ENCODE data around the gene CCDC158.
"Not testable (repeated sequence)": the region's sequence is repeated elsewhere in the genome, so short reads cannot be mapped to it uniquely, and the experiment has no call there.

CCDC158 gene

GRCh38 chr4:76458825-76459224 is 37.9 kb upstream of the CCDC158 start:
- H3K27me3 Mint-ChIP-seq (ENCODE audit: low read depth), result no peaks in the 10 kb centered on the region
- TF ChIP-seq CTCF (IDR thresholded peaks at IDR 0.05; ENCODE audit: unreplicated experiment in 3 of 3), result no peak
- H3K4me1 Mint-ChIP-seq, result peaks cover 14% of the 10 kb centered on the region
- H3K4me3 Mint-ChIP-seq, result no peak overlapping the region
- H3K9me3 Mint-ChIP-seq, result peaks cover 10% of the 10 kb centered on the region
- H3K27ac Mint-ChIP-seq, result peak overlapping the region; percentile 97 to 98 (median 97)
- H3K36me3 Mint-ChIP-seq (ENCODE audit: low read depth), result peaks cover 4% of the 10 kb centered on the region

GRCh38 chr4:76458297-76458696 is 37.4 kb upstream of the CCDC158 start:
- Mint-ChIP-seq H3K4me3 (no peak overlapping the region), H3K27me3 (ENCODE audit: low read depth) (no peaks in the 10 kb centered on the region), H3K9me3 (peaks cover 10% of the 10 kb centered on the region), H3K4me1 (peaks cover 14% of the 10 kb centered on the region), H3K36me3 (ENCODE audit: low read depth) (peaks cover 3% of the 10 kb centered on the region), H3K27ac (peak overlapping the region; percentile 97 to 98 (median 97))
- no peak for TF ChIP-seq CTCF (IDR thresholded peaks at IDR 0.05; ENCODE audit: unreplicated experiment in 3 of 3)

- Mint-ChIP-seq H3K4me3 (no peak overlapping the region), H3K9me3 (peaks cover 5% of the 10 kb centered on the region), H3K36me3 (ENCODE audit: low read depth) (no peaks in the 10 kb centered on the region), H3K27ac (peak overlapping the region in 1 of 3 experiments; percentile 28), H3K27me3 (ENCODE audit: low read depth) (no peaks in the 10 kb centered on the region), H3K4me1 (peaks cover 14% of the 10 kb centered on the region)
- no peak for TF ChIP-seq CTCF (IDR thresholded peaks at IDR 0.05; ENCODE audit: unreplicated experiment in 3 of 3)
These were observed 36.9 kb upstream of the CCDC158 start for GRCh38 chr4:76457885-76458284.

- H3K27me3 Mint-ChIP-seq (ENCODE audit: low read depth); H3K27ac Mint-ChIP-seq; H3K36me3 Mint-ChIP-seq (ENCODE audit: low read depth); H3K9me3 Mint-ChIP-seq; H3K4me3 Mint-ChIP-seq: not testable (repeated sequence)
- H3K4me1 Mint-ChIP-seq, result peaks cover 15% of the 10 kb centered on the region
These were observed 33.1 kb upstream of the CCDC158 start for GRCh38 chr4:76454073-76454472.

- TF ChIP-seq CTCF (IDR thresholded peaks at IDR 0.05; ENCODE audit: unreplicated experiment in 3 of 3), result no peak
- H3K27ac Mint-ChIP-seq, result no peak overlapping the region
- no peaks in the 10 kb centered on the region for H3K27me3 Mint-ChIP-seq (ENCODE audit: low read depth)
- peaks cover 13% of the 10 kb centered on the region for H3K4me1 Mint-ChIP-seq
- H3K36me3 Mint-ChIP-seq (ENCODE audit: low read depth), result no peaks in the 10 kb centered on the region
- H3K9me3 Mint-ChIP-seq, result no peaks in the 10 kb centered on the region
- H3K4me3 Mint-ChIP-seq, result no peak overlapping the region
These were observed 32.3 kb upstream of the CCDC158 start for GRCh38 chr4:76453232-76453631.

- Mint-ChIP-seq H3K4me3 (no peak overlapping the region), H3K36me3 (ENCODE audit: low read depth) (no peaks in the 10 kb centered on the region), H3K27ac (peak overlapping the region; percentile 5 to 17 (median 12)), H3K9me3 (no peaks in the 10 kb centered on the region), H3K27me3 (ENCODE audit: low read depth) (no peaks in the 10 kb centered on the region), H3K4me1 (peaks cover 18% of the 10 kb centered on the region)
- no peak for TF ChIP-seq CTCF (IDR thresholded peaks at IDR 0.05; ENCODE audit: unreplicated experiment in 3 of 3)
These were observed 28.9 kb upstream of the CCDC158 start for GRCh38 chr4:76449833-76450232.
